HL-60 (cell line): Measurements from ENCODE around the gene SIX4.

Source experiments
- GABPA ChIP-seq: IDR thresholded peaks from 2 replicates; pipeline ENCODE4 v1.6.1; 2012; ENCODE audit warnings: low read depth
- TF ChIP-seq, protein P1 (sequence below): IDR thresholded peaks from one replicate; pipeline ENCODE4 v1.5.1; 2011; ENCODE audit warnings: low read length, control low read depth, inconsistent platforms; ENCODE audit not compliant: insufficient read depth

DNA sequence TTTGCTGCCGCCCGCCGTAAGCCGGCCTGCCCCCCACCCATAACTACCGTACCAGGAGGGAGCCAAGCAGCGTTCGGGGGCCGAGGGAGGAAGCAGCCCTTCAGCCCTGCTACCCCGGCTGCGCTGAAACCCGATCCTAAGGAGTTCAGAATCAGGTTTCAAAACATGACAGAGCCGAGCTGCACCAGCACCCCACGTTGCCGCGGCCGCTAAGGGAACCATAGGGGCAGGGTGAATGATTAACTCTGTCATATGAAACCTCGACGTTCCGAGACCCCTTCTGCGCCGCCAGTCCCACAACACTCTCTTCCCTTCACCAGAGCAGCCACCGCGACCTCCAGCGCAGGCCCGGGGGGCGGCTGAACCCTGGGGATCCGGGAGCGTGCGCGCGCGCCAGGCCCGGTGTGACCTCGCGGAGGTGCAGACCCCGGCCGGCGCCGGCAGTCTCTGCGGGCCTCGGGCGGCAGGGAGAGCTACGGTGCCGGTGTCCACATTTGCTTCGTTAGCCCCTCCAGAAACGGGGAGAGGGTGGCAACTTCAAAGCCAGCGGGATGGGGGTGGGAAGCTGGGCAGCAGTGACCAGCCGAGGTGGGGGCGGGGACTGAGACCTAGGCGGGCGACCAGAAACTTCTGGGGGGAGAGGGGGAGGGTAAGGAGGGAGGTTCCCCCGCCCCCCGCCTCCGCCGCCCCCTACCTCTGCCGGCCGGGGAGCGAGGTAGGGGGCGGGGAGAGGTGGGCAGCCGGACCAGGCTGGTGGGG is 1.6 kb downstream of the SIX4 start:
- no peak for TF ChIP-seq GABPA
- TF ChIP-seq, protein P1, sequence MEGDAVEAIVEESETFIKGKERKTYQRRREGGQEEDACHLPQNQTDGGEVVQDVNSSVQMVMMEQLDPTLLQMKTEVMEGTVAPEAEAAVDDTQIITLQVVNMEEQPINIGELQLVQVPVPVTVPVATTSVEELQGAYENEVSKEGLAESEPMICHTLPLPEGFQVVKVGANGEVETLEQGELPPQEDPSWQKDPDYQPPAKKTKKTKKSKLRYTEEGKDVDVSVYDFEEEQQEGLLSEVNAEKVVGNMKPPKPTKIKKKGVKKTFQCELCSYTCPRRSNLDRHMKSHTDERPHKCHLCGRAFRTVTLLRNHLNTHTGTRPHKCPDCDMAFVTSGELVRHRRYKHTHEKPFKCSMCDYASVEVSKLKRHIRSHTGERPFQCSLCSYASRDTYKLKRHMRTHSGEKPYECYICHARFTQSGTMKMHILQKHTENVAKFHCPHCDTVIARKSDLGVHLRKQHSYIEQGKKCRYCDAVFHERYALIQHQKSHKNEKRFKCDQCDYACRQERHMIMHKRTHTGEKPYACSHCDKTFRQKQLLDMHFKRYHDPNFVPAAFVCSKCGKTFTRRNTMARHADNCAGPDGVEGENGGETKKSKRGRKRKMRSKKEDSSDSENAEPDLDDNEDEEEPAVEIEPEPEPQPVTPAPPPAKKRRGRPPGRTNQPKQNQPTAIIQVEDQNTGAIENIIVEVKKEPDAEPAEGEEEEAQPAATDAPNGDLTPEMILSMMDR = no peak
